ENCODE results near the gene DICER1. TPM values are rescaled to one million over a fixed set of nuclear protein-coding genes. Genes with fewer than 3 reads are reported as not detected.

Gene DICER1
- total RNA-seq, 1 experiment from 2014 or later = 32.7 TPM

- DNase-seq (ENCODE audit: low read depth, low spot score) (no peak), ATAC-seq (no peak)
- in situ Hi-C loops (cut with HindIII; ENCODE audit: low pct_unique_long_range_greater_than_20kb, low sequenced_read_pairs) = no loop called here
- BruUV-seq (replicated peaks) = TSS peak; percentile 46
- Histone ChIP-seq H3K4me3 (ENCODE audit: low read depth in 2 of 2, low read length in 2 of 2) (no peak overlapping the region), H3K27ac (ENCODE audit: low read length) (no peak overlapping the region), H3K4me1 (ENCODE audit: control insufficient read depth, insufficient read depth, low read length) (no peaks in the 10 kb centered on the region), H3K9me3 (ENCODE audit: control insufficient read depth, insufficient read depth, low read depth, low read length) (no peaks in the 10 kb centered on the region), H3K27me3 (ENCODE audit: control insufficient read depth, insufficient read depth, low read length) (no peaks in the 10 kb centered on the region), H3K36me3 (ENCODE audit: control insufficient read depth, insufficient read depth, low read length) (no peaks in the 10 kb centered on the region; the same call in 1 of the 2 replicates)
- ChIA-PET POLR2A (no interaction called here), CTCF (no interaction called here)
- no peak for TF ChIP-seq POLR2AphosphoS5 (IDR thresholded peaks at IDR 0.05; ENCODE audit: low read depth, low read length)
- no peak for TF ChIP-seq REST (IDR thresholded peaks at IDR 0.05; ENCODE audit: insufficient read depth in 1 of 2, low read depth in 2 of 2, low read length in 1 of 2)
- no peak for TF ChIP-seq SIN3A (IDR thresholded peaks at IDR 0.05; ENCODE audit: borderline replicate concordance, insufficient read depth, low read depth, low read length)
- intact Hi-C loops (cut with micrococcal nuclease; ENCODE audit: unreplicated experiment) = no loop called here
These were observed 26.4 kb upstream of the DICER1 start for GRCh38 chr14:95183532-95184412.

GRCh38 chr14:95183082-95183481 is 25.8 kb upstream of the DICER1 start:
- DNase-seq (ENCODE audit: low read depth, low spot score) (no peak), ATAC-seq (no peak)
- H3K4me3 ChIP-seq (ENCODE audit: low read depth in 2 of 2, low read length in 2 of 2) = no peak overlapping the region
- H3K9me3 ChIP-seq (ENCODE audit: control insufficient read depth, insufficient read depth, low read depth, low read length) = no peaks in the 10 kb centered on the region
- H3K27ac ChIP-seq (ENCODE audit: low read length) = no peak overlapping the region
- CTCF ChIA-PET = no interaction called here
- no peaks in the 10 kb centered on the region for H3K4me1 ChIP-seq (ENCODE audit: control insufficient read depth, insufficient read depth, low read length)
- no peaks in the 10 kb centered on the region for H3K27me3 ChIP-seq (ENCODE audit: control insufficient read depth, insufficient read depth, low read length)
- POLR2A ChIA-PET = no interaction called here
- no peaks in the 10 kb centered on the region for H3K36me3 ChIP-seq (ENCODE audit: control insufficient read depth, insufficient read depth, low read length)
- no TSS peak for BruUV-seq (replicated peaks)
- intact Hi-C loops (cut with micrococcal nuclease; ENCODE audit: unreplicated experiment) = no loop called here
- no peak for TF ChIP-seq CTCF (IDR thresholded peaks at IDR 0.05)
- TF ChIP-seq TCF7L2 (IDR thresholded peaks at IDR 0.05; ENCODE audit: low read depth, low read length) = no peak
- no peak for TF ChIP-seq SIN3A (IDR thresholded peaks at IDR 0.05; ENCODE audit: borderline replicate concordance, insufficient read depth, low read depth, low read length)
- TF ChIP-seq POLR2AphosphoS5 (IDR thresholded peaks at IDR 0.05; ENCODE audit: low read depth, low read length) = no peak
- no peak for TF ChIP-seq REST (IDR thresholded peaks at IDR 0.05; ENCODE audit: insufficient read depth in 1 of 2, low read depth in 2 of 2, low read length in 1 of 2)
- in situ Hi-C loops (cut with HindIII; ENCODE audit: low pct_unique_long_range_greater_than_20kb, low sequenced_read_pairs) = no loop called here
